ENCODE results near the gene SLC1A5.
"Not testable (repeated sequence)": the region's sequence is repeated elsewhere in the genome, so short reads cannot be mapped to it uniquely, and the experiment has no call there.

Gene SLC1A5

GRCh38 chr19:46797881-46798280 lies 9.5 kb upstream of the SLC1A5 start:
- no peak for DNase-seq

DNA sequence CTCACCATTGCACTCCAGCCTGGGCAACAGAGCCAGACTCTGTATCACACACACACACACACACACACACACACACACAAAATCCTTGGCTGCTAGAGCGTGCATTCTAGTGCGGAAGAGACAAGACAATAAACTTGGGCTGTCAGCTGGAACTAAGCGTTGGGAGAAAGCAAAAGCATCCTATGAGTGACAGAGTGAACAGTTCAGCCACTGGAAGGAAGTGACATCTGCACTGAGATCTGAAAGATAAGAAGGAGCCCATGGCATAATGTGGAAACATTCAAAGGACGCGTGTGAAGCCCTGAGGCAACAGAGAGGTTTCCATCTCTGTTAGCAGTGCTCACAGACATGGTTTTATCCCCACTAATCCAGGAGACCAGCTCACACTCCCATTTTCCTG lies 3.5 kb upstream of the SLC1A5 start:
- no peak for DNase-seq

- DNase-seq, result no peak
These were observed 977 bp upstream of the SLC1A5 start for GRCh38 chr19:46789371-46789770.

DNA sequence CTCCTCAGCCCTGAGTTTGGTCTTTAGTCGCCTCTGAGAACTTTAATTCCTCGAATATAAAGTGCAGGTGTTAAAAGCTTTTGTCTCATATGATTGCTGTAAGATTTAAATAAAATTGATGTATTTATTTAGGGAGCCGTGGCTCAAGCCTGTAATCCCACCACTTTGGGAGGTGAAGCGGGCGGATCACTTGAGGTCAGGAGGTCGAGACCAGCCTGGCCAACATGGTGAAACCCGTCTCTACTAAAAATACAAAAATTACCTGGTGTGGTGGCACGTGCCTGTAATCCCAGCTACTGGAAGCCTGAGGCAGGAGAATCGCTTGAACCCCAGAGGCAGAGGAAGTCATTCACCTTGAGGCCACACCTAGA lies 559 bp upstream of the SLC1A5 start:
- DNase-seq, result no peak

DNA sequence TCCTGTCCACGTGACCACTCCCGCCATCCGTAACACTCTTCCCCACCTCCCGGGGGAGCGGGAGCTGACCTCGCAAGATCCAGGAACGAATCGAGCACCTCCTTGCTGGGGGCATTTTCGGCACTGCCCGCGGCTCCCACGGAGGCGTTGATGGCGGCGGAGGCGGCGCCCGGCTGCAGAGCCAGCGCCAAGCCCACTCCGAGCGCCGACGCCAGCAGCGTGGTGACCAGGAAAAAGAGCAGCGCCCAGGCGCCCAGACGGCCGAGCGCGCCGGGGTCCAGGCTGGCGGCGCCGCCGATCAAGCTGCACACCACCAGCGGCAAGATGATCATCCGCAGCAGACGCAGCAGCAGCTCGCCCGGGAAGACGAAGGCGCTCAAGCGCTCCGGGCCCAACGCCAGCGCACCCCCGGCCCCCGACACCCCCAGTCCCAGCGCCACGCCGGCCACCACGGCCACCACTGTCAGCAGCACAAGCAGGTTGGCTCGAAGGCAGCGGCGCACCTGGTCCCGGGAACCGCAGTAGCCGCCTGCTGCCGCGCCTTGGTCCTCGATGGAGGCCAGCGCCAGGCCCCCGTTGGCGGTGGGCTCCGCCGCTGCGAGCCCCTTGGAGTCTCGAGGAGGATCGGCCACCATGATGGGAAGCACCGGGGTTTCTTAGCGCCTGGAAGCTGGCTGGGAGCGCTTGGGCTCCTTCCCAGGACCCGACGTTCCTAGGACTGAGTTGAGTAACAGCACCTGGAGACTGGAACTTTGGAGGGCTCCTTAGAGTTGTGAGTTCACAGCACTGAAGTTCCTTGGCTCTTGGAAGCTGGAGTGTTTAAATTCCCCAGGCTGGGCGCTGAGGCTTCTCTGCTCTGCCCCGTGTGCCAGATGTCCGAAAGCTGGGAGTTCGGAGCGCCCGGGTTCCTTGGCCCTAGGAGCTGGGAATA lies 798 bp downstream of the SLC1A5 start:
- DNase-seq, result peak; percentile 44

GRCh38 chr19:46787040-46787330 lies 1.4 kb downstream of the SLC1A5 start:
- DNase-seq, result no peak

- DNase-seq, result no peak
These were observed 2.0 kb downstream of the SLC1A5 start for GRCh38 chr19:46786236-46787039.

- no peak for DNase-seq
These were observed 2.5 kb downstream of the SLC1A5 start for GRCh38 chr19:46785980-46786235.

GRCh38 chr19:46785054-46785979 lies 3.1 kb downstream of the SLC1A5 start:
- DNase-seq, result no peak

DNA sequence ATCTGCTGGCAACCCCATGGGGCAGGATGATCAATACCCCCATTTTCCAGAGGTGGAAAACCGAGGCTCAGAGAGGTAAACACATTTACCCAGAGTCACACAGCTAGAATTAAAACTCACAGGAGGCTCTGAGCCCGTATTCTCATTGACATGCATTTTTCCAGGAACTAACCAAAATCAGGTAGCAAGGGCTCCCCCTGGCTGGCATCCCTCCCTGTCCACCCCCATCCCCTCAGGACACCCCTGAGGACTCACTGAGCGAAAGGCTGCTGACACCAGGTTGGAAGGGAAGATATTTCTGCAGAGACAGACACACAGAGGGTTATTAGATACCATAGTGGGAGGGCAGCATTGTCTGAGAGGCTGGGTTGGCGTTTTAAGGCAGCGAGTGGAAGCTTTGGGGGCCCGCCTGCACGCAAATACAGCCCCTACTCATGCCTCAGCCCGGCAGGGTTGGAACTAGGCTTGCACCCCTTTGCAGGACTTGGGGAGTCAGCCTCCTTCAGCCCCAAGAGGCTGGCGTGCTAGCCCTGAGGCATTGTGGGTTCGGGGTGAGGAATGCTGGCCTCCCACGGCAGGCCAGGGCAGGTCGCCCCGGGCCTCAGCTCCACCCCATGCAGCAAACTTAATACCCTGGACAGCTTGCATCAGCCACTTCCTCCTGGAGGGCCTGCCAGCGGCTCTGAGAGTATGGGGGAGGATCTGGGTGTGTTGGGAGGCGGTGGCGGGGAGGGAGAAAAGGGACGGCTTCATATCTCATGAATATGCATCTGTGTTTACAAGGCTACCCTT lies 3.9 kb downstream of the SLC1A5 start:
- peak; percentile 69 for DNase-seq

DNA sequence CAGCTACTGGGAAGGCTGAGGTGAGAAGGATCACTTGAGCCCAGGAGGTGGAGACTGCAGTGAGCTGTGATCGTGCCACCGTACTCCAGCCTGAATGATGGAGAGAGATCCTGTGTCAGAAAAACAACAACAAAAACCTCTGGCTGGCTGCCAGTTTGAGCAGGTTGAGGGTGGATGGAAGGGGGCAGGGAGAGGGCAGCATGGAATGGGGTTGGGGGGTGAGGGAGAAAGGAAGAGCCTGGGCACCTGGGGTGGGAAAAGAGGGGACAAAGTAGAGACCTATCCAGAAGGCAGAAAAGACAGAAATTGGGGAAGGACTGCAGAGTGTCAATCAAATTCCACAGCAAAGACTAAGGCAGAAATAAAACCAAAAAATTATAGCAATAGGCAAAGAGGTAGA lies 4.7 kb downstream of the SLC1A5 start:
- DNase-seq, result no peak

DNA sequence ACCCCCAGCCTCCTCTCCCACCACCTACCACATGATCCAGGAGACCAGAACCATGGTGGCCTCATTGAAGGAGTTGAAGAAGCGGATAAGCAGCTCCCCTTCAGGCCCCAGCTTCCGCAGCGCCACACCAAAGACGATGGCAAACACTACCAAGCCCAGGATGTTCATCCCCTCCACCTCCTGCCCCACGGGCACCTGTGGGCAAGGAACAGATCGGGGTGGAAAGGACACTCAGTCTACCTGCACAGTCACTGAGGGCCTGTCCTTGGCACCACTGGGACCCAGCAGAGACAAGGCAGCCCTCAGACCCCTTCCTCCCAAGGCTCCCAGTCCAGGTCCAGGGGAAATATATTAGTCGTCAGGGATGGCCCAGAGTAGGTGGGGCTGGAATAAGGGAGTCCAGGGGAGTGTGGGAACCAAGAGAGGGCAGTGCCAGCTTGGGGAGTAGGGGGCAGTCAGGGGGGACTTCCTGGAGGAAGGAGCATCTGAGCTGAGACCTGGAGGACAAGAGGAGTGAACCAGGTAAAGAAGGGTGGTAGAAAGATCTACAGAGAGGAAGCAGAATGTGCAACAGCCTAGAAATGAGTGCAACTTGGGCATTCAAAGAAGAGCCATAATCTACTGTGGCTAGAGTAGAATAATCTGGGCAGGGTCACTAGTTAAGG lies 5.9 kb downstream of the SLC1A5 start:
- DNase-seq, result no peak

DNA sequence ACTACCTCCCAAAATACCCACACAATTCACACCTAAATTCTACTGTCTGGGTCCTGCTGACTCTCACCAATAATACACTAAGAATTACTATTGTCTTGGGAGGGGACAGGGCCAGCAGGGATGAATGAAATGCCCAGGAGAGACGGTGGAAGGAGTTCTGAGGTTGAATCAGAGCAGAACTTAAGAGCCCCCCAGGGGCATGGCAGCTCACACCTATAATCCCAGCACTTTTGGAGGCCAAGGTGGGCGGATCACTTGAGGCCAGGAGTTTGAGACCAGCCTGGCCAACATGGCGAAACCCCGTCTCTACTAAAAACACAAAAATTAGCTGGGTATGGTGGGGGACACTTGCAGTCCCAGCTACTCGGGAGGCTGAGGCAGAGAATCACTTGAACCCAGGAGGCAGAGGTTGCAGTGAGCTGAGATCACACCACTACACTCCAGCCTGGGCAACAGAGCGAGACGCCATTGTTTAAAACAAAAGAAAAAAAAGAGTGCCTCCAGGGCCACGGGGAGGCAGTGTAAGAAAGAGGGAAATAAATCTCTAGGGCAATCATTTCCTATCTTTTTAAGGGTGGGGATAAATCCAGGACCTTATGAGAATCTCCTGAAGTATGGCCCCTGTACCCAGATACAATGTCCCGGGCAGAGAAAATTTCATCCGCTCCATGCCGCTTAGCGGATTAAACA lies 10.3 kb downstream of the SLC1A5 start:
- not testable (repeated sequence) for DNase-seq

- DNase-seq, result no peak
These were observed 11.2 kb downstream of the SLC1A5 start for GRCh38 chr19:46776927-46777911.

DNA sequence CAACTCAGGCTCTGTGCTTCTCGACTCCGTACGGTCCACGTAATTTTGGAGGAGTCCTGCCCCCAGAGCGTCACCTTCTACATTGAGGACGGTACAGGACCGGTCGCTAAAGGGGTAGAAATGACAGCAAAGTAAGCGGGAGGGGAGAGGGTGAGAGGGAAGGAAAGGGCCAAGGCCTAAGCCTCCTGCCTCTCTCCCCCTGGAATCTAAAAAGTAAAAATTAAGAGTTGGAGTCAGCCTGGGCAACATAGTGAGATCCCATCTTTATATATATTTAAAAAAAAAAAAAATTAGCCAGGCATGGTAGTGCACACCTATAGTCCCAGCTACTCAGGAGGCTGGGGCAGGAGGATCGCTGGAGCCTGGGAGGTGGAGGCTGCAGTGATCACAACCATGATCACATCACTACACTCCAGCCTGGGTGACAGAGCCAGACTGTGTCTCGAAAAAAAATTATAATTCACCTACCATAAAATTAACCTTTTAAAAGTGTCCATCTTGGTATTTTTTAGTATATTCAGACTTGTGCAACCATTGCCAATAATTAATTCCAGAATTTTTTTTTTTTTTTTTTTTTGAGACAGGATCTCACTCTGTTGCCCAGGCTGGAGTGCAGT lies 12.6 kb downstream of the SLC1A5 start:
- no peak for DNase-seq

GRCh38 chr19:46773018-46773399 lies 15.4 kb downstream of the SLC1A5 start:
- DNase-seq, result no peak

- DNase-seq, result no peak
These were observed 16.0 kb downstream of the SLC1A5 start for GRCh38 chr19:46772170-46773017.

- DNase-seq, result not testable (repeated sequence)
These were observed 19.6 kb downstream of the SLC1A5 start for GRCh38 chr19:46768746-46769145.

Data from DMS 273 treated with DMSO at 0.1 percent for 48 hours (cell line).